Endothelial cell of umbilical vein (primary cell): Measurements from ENCODE around the gene PTGFRN.

Source experiments
- CTCF ChIP-seq, 2 donors: IDR thresholded peaks; 1 replicate in 1 of 2; 2 replicates in 1 of 2; pipeline ENCODE4 v1.5.1; 2011; ENCODE audit warnings: low read length in 2 of 2, mild to moderate bottlenecking in 2 of 2, moderate library complexity in 2 of 2, control low read depth in 1 of 2, inconsistent platforms in 1 of 2, low read depth in 1 of 2; ENCODE audit not compliant: insufficient read depth in 1 of 2; ENCODE audit errors: extremely low read depth in 1 of 2
- EZH2 ChIP-seq: IDR thresholded peaks from 2 replicates; pipeline ENCODE4 v1.6.1; 2012; ENCODE audit warnings: borderline replicate concordance, low read depth, mild to moderate bottlenecking, moderate library complexity, low read length, inconsistent platforms; ENCODE audit not compliant: severe bottlenecking
- FOS ChIP-seq: IDR thresholded peaks from 2 replicates; pipeline ENCODE4 v1.6.1; 2011; ENCODE audit warnings: mild to moderate bottlenecking, low read length, moderate library complexity, borderline replicate concordance; ENCODE audit not compliant: insufficient read depth
- GATA2 ChIP-seq: IDR thresholded peaks from 2 replicates; pipeline ENCODE4 v1.7.0; 2011; ENCODE audit warnings: low read depth, mild to moderate bottlenecking, moderate library complexity, mixed read lengths, low read length; ENCODE audit not compliant: insufficient read length, insufficient read depth
- JUN ChIP-seq: IDR thresholded peaks from 2 replicates; pipeline ENCODE4 v1.6.1; 2011; ENCODE audit warnings: borderline replicate concordance, low read depth; ENCODE audit not compliant: insufficient read length, insufficient read depth
- MAX ChIP-seq: IDR thresholded peaks from 2 replicates; pipeline ENCODE4 v1.6.1; 2011; ENCODE audit not compliant: insufficient read depth, insufficient read length
- MYC ChIP-seq: IDR thresholded peaks from one replicate; pipeline ENCODE4 v1.6.1; 2011; ENCODE audit warnings: mild to moderate bottlenecking, low read depth, low read length
- POLR2A ChIP-seq: IDR thresholded peaks from 2 replicates; pipeline ENCODE4 v1.6.1; 2012; ENCODE audit warnings: low read depth, mild to moderate bottlenecking, control low read depth, low read length
- POLR2AphosphoS5 ChIP-seq: IDR thresholded peaks from 2 replicates; pipeline ENCODE4 v1.6.1; 2012; ENCODE audit warnings: low read depth, mild to moderate bottlenecking, control low read depth, low read length, moderate library complexity; ENCODE audit not compliant: insufficient read depth

GRCh38 chr1:116899529-116899928, 10.2 kb upstream of the PTGFRN start:
- TF ChIP-seq POLR2AphosphoS5 (no peak), CTCF (IDR thresholded peaks at IDR 0.05; ENCODE audit: extremely low read depth in 1 of 2, insufficient read depth in 1 of 2, low read depth in 1 of 2, low read length in 2 of 2) (no peak), POLR2A (no peak), FOS (no peak), MAX (no peak), EZH2 (no peak), MYC (no peak), GATA2 (no peak), JUN (no peak)
